ENCODE results near the gene PRKACB.
A peak's percentile ranks its signal among the peaks of the same experiment; 100 is the strongest.
"Not testable (repeated sequence)": the region's sequence is repeated elsewhere in the genome, so short reads cannot be mapped to it uniquely, and the experiment has no call there.

Gene PRKACB

GRCh38 chr1:84224905-84225304 is 80.8 kb downstream of the PRKACB start:
- DNase-seq: no peak

GRCh38 chr1:84225646-84226045 is 81.6 kb downstream of the PRKACB start:
- no peak for DNase-seq

- not testable (repeated sequence) for DNase-seq
These were observed 88.6 kb downstream of the PRKACB start for GRCh38 chr1:84232676-84233075.

- DNase-seq: no peak
These were observed 92.2 kb downstream of the PRKACB start for GRCh38 chr1:84236256-84236655.

- no peak for DNase-seq
These were observed 98.6 kb downstream of the PRKACB start for GRCh38 chr1:84242641-84243040.

- DNase-seq: no peak
These were observed 101.5 kb downstream of the PRKACB start for GRCh38 chr1:84245563-84245962.

- no peak for DNase-seq
These were observed 102.1 kb downstream of the PRKACB start for GRCh38 chr1:84246213-84246612.

- DNase-seq: peak; percentile 71
These were observed 103.6 kb downstream of the PRKACB start for GRCh38 chr1:84247425-84248220.

GRCh38 chr1:84250668-84251067 is 106.6 kb downstream of the PRKACB start:
- DNase-seq: no peak

GRCh38 chr1:84253036-84253435 is 109.0 kb downstream of the PRKACB start:
- no peak for DNase-seq

- DNase-seq: peak; percentile 35
These were observed 109.8 kb downstream of the PRKACB start for GRCh38 chr1:84253891-84254290.

- DNase-seq: no peak
These were observed 110.7 kb downstream of the PRKACB start for GRCh38 chr1:84254703-84255238.

- no peak for DNase-seq
These were observed 111.5 kb downstream of the PRKACB start for GRCh38 chr1:84255582-84255981.

GRCh38 chr1:84257617-84258016 is 113.5 kb downstream of the PRKACB start:
- no peak for DNase-seq

- no peak for DNase-seq
These were observed 115.3 kb downstream of the PRKACB start for GRCh38 chr1:84259376-84259775.

- DNase-seq: no peak
These were observed 115.9 kb downstream of the PRKACB start for GRCh38 chr1:84259989-84260388.

GRCh38 chr1:84260852-84261518 is 116.9 kb downstream of the PRKACB start:
- DNase-seq: no peak

GRCh38 chr1:84264961-84265360 is 120.9 kb downstream of the PRKACB start:
- no peak for DNase-seq

- DNase-seq: no peak
These were observed 121.8 kb downstream of the PRKACB start for GRCh38 chr1:84265867-84266266.

- no peak for DNase-seq
These were observed 122.7 kb downstream of the PRKACB start for GRCh38 chr1:84266748-84267147.

GRCh38 chr1:84267476-84267875 is 123.4 kb downstream of the PRKACB start:
- DNase-seq: no peak

GRCh38 chr1:84268346-84268745 is 124.3 kb downstream of the PRKACB start:
- no peak for DNase-seq

- no peak for DNase-seq
These were observed 125.2 kb downstream of the PRKACB start for GRCh38 chr1:84269306-84269705.

All from T1000 (cell line).